Natural killer cell (primary cell): Measurements from ENCODE around the gene NUP214. TPM values are rescaled to one million over a fixed set of nuclear protein-coding genes. Genes with fewer than 3 reads are reported as not detected.

Experiments used
- ATAC-seq, 3 donors: fragments of 150-1000 bp in 2 of 3; fragments of 200-7000 bp in 1 of 3; cut with Tn5 transposase; 1 replicate in 1 of 3; 2 replicates in 2 of 3; pipeline ENCODE4 v1.10.0; 2021; ENCODE audit warnings: mild to moderate bottlenecking in 2 of 3, moderate library complexity in 2 of 3
- DNase-seq, 2 donors: peaks; one replicate each; pipeline versions ENCODE4 v3.0.0 to v3.0.0-alpha.2; 2013 to 2021; ENCODE audit warnings: mixed read lengths in 1 of 2
- H3K27ac ChIP-seq: one replicate; pipeline ENCODE4 v1.5.1; 2013; ENCODE audit warnings: mild to moderate bottlenecking, low read length
- H3K27me3 ChIP-seq: one replicate; pipeline ENCODE4 v1.6.1; 2013; ENCODE audit warnings: low read length; ENCODE audit not compliant: control insufficient read depth, insufficient read depth
- H3K36me3 ChIP-seq: one replicate; pipeline ENCODE4 v1.6.1; 2013; ENCODE audit warnings: low read length; ENCODE audit not compliant: control insufficient read depth, insufficient read depth
- H3K4me1 ChIP-seq: one replicate; pipeline ENCODE4 v1.6.1; 2013; ENCODE audit warnings: low read length; ENCODE audit not compliant: control insufficient read depth, insufficient read depth
- H3K4me3 ChIP-seq: one replicate; pipeline ENCODE4 v1.5.1; 2013; ENCODE audit warnings: low read length
- H3K9me3 ChIP-seq: one replicate; pipeline ENCODE4 v1.6.1; 2013; ENCODE audit warnings: low read length; ENCODE audit not compliant: control insufficient read depth, insufficient read depth
- H3K27ac Mint-ChIP-seq, 2 donors: one replicate each; pipeline ENCODE4 v1.8.0; 2022; ENCODE audit warnings: mild to moderate bottlenecking in 2 of 2, mixed read lengths in 2 of 2, moderate library complexity in 1 of 2
- H3K27me3 Mint-ChIP-seq, 2 donors: one replicate each; pipeline ENCODE4 v1.8.0; 2022; ENCODE audit warnings: low read depth in 2 of 2, mixed read lengths in 2 of 2
- H3K36me3 Mint-ChIP-seq: one replicate; pipeline ENCODE4 v1.8.0; 2022; ENCODE audit warnings: mixed read lengths
- H3K4me1 Mint-ChIP-seq, 2 donors: one replicate each; pipeline ENCODE4 v1.8.0; 2022; ENCODE audit warnings: mixed read lengths in 2 of 2
- H3K4me3 Mint-ChIP-seq: one replicate; pipeline ENCODE4 v1.8.0; 2022; ENCODE audit warnings: mild to moderate bottlenecking, moderate library complexity, mixed read lengths
- H3K9me3 Mint-ChIP-seq, 2 donors: one replicate each; pipeline ENCODE4 v1.8.0; 2022; ENCODE audit warnings: mixed read lengths in 2 of 2
- WGBS: methylation state at CpG from one replicate; pipeline ENCODE4 v1.1.7; 2013; ENCODE audit warnings: missing lambda C conversion rate; ENCODE audit not compliant: insufficient coverage; 5-methylcytosine and 5-hydroxymethylcytosine counted together
- intact Hi-C: fragments of 100-400 bp; cut with micrococcal nuclease; formaldehyde crosslinking; loops from one replicate; pipeline ENCODE4 v1.14.2; 2022
- total RNA-seq, 4 donors: library from RNA; stranded (reverse); fragments of 120-200 nt in 1 of 4; gene quantifications; one replicate each; pipeline versions ENCODE4 v1.2.3 to v1.2.4, GENCODE V29; 2013 to 2022
- TF ChIP-seq, protein P1 (sequence below): fragments of 200-600 bp; IDR thresholded peaks from one replicate; pipeline ENCODE4 v1.8.0; 2022; ENCODE audit warnings: antibody characterized with exemption

Gene NUP214
- total RNA-seq, 3 donors from 2014 or later (not counting 1 experiment from before 2014, with no cell fraction given), result 125 to 133 (median 132) TPM

- peaks cover 38% of the 10 kb centered on the region for H3K4me1 ChIP-seq
- H3K27ac ChIP-seq, result peak overlapping the region; percentile 79
- peaks cover 30 to 53% of the 10 kb centered on the region in 2 donors for H3K4me1 Mint-ChIP-seq
- H3K4me3 Mint-ChIP-seq, result peak overlapping the region; percentile 90
- intact Hi-C loops, result no loop called here
- H3K27me3 Mint-ChIP-seq, result peaks cover 0 to 7% of the 10 kb centered on the region in 2 donors
- ATAC-seq (no peak), DNase-seq (peak in 1 of 2 donors; percentile 27)
- peaks cover 7% of the 10 kb centered on the region for H3K36me3 Mint-ChIP-seq
- H3K9me3 Mint-ChIP-seq, result no peaks in the 10 kb centered on the region
- H3K36me3 ChIP-seq, result no peaks in the 10 kb centered on the region
- TF ChIP-seq, protein P1, sequence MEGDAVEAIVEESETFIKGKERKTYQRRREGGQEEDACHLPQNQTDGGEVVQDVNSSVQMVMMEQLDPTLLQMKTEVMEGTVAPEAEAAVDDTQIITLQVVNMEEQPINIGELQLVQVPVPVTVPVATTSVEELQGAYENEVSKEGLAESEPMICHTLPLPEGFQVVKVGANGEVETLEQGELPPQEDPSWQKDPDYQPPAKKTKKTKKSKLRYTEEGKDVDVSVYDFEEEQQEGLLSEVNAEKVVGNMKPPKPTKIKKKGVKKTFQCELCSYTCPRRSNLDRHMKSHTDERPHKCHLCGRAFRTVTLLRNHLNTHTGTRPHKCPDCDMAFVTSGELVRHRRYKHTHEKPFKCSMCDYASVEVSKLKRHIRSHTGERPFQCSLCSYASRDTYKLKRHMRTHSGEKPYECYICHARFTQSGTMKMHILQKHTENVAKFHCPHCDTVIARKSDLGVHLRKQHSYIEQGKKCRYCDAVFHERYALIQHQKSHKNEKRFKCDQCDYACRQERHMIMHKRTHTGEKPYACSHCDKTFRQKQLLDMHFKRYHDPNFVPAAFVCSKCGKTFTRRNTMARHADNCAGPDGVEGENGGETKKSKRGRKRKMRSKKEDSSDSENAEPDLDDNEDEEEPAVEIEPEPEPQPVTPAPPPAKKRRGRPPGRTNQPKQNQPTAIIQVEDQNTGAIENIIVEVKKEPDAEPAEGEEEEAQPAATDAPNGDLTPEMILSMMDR, result no peak
- H3K9me3 ChIP-seq, result no peaks in the 10 kb centered on the region
- no peak overlapping the region for H3K4me3 ChIP-seq
- peak overlapping the region; percentile 79 to 92 for H3K27ac Mint-ChIP-seq
- H3K27me3 ChIP-seq, result peaks cover 5% of the 10 kb centered on the region
- WGBS, result 94% methylated on average over 11 of the region's 11 CpGs
Observed at GRCh38 chr9:131279196-131279862, 153.9 kb downstream of the NUP214 start.

GRCh38 chr9:131279863-131280570 lies 154.6 kb downstream of the NUP214 start:
- H3K4me1 ChIP-seq, result peaks cover 35% of the 10 kb centered on the region
- intact Hi-C loops, result no loop called here
- H3K27ac ChIP-seq, result no peak overlapping the region
- TF ChIP-seq, protein P1, result no peak
- no peak for DNase-seq
- no peaks in the 10 kb centered on the region for H3K36me3 ChIP-seq
- ATAC-seq, result no peak
- H3K36me3 Mint-ChIP-seq, result peaks cover 7% of the 10 kb centered on the region
- no peak overlapping the region for H3K4me3 ChIP-seq
- H3K27me3 ChIP-seq, result peaks cover 5% of the 10 kb centered on the region
- WGBS, result 82% methylated on average over 19 of the region's 19 CpGs
- peaks cover 23 to 47% of the 10 kb centered on the region in 2 donors for H3K4me1 Mint-ChIP-seq
- H3K9me3 Mint-ChIP-seq, result no peaks in the 10 kb centered on the region
- H3K27me3 Mint-ChIP-seq, result peaks cover 0 to 7% of the 10 kb centered on the region in 2 donors
- no peaks in the 10 kb centered on the region for H3K9me3 ChIP-seq
- no peak overlapping the region for H3K4me3 Mint-ChIP-seq
- no peak overlapping the region for H3K27ac Mint-ChIP-seq

- no peak for DNase-seq
- peaks cover 35% of the 10 kb centered on the region for H3K4me1 ChIP-seq
- intact Hi-C loops, result no loop called here
- TF ChIP-seq, protein P1, result no peak
- Mint-ChIP-seq H3K4me1 (peaks cover 17 to 42% of the 10 kb centered on the region in 2 donors), H3K27me3 (peaks cover 0 to 7% of the 10 kb centered on the region in 2 donors), H3K9me3 (no peaks in the 10 kb centered on the region), H3K4me3 (no peak overlapping the region), H3K36me3 (peaks cover 7% of the 10 kb centered on the region), H3K27ac (no peak overlapping the region)
- no peak overlapping the region for H3K27ac ChIP-seq
- H3K36me3 ChIP-seq, result no peaks in the 10 kb centered on the region
- ATAC-seq, result no peak
- H3K27me3 ChIP-seq, result peaks cover 5% of the 10 kb centered on the region
- H3K9me3 ChIP-seq, result no peaks in the 10 kb centered on the region
- WGBS, result 97% methylated on average over 2 of the region's 3 CpGs
- no peak overlapping the region for H3K4me3 ChIP-seq
Observed at GRCh38 chr9:131280660-131281059, 155.3 kb downstream of the NUP214 start.
